HepG2 (cell line): Measurements from ENCODE around the gene PLEKHH3. TPM values are rescaled to one million over a fixed set of nuclear protein-coding genes. Genes with fewer than 3 reads are reported as not detected.
A peak's percentile ranks its signal among the peaks of the same experiment; 100 is the strongest.

Source experiments
- HIVEP1 ChIP-seq: sonication (generic); formaldehyde crosslinking; IDR thresholded peaks from 2 replicates; pipeline ENCODE4 v1.4.0; 2020; ENCODE audit warnings: mild to moderate bottlenecking, missing genetic modification reagents
- IKZF1 ChIP-seq: fragments of 450-650 bp; IDR thresholded peaks from 2 replicates; pipeline ENCODE4 v1.7.1; 2016
- MTA1 ChIP-seq: sonication (generic); formaldehyde crosslinking; IDR thresholded peaks from 2 replicates; pipeline ENCODE4 v1.4.0; 2020; ENCODE audit warnings: missing genetic modification reagents, mild to moderate bottlenecking, borderline replicate concordance
- PATZ1 ChIP-seq: sonication (generic); formaldehyde crosslinking; IDR thresholded peaks from 2 replicates; pipeline ENCODE4 v1.4.0; 2020; ENCODE audit warnings: missing genetic modification reagents
- POGK ChIP-seq: sonication (generic); formaldehyde crosslinking; conservative IDR thresholded peaks from 2 replicates; pipeline ENCODE4 v1.8.0; 2022; ENCODE audit warnings: mild to moderate bottlenecking, moderate library complexity, missing genetic modification reagents
- SOX13 ChIP-seq, 3 experiments: fragments of 450-650 bp in 1 of 3; sonication (generic) in 1 of 3; formaldehyde crosslinking in 1 of 3; IDR thresholded peaks in 2 of 3; conservative IDR thresholded peaks in 1 of 3; 2 replicates each; pipeline versions ENCODE4 v1.5.0 to v1.6.1; 2016 to 2020; ENCODE audit warnings: antibody characterized with exemption in 1 of 3, mild to moderate bottlenecking in 1 of 3, missing compliant biosample characterization in 1 of 3, missing genetic modification reagents in 1 of 3, moderate library complexity in 1 of 3
- ZNF318 ChIP-seq: sonication (generic); formaldehyde crosslinking; IDR thresholded peaks from 2 replicates; pipeline ENCODE4 v1.4.0; 2020; ENCODE audit warnings: mild to moderate bottlenecking, missing genetic modification reagents
- ZNF646 ChIP-seq: sonication (generic); formaldehyde crosslinking; IDR thresholded peaks from 2 replicates; pipeline ENCODE4 v1.9.0; 2021; ENCODE audit warnings: mild to moderate bottlenecking, missing genetic modification reagents
- polyA plus RNA-seq, 8 experiments: library from polyadenylated mRNA; depleted of rRNA in 3 of 8; stranded (reverse) in 7 of 8; unstranded in 1 of 8; fragments of >200 nt; fragmentation: Illumina TruSeq in 4 of 8; extraction: Trizol in 4 of 8; gene quantifications; 2 replicates each; pipeline versions ENCODE4 v1.2.1 to v1.2.3, GENCODE V29; 2011 to 2016; ENCODE audit warnings: low read depth in 4 of 8, missing spikeins in 1 of 8, mixed read lengths in 1 of 8; ENCODE audit not compliant: insufficient read depth in 1 of 8
- total RNA-seq, 5 experiments: library from RNA; depleted of rRNA; stranded (reverse); fragments of >200 nt; fragmentation: Illumina TruSeq; extraction: Trizol; gene quantifications; 2 replicates each; pipeline ENCODE4 v1.2.3, GENCODE V29; 2016; ENCODE audit warnings: low read depth in 1 of 5

The PLEKHH3 gene
- total and polyA plus RNA-seq, 2 of the 13 experiments (the other 11 are each of a cell fraction or from before 2014, with no cell fraction given): 6.0 to 19.9 TPM

GRCh38 chr17:42682722-42683403 is 6.1 kb upstream of the PLEKHH3 start (continued):
- TF ChIP-seq PATZ1 (CRISPR knock-in tag) (peak; percentile 4; the same call in 1 of the 2 replicates), ZNF318 (0 out of 2 replicates have a peak, but pooled peaks have one; percentile 70), IKZF1 (no peak), POGK (CRISPR knock-in tag) (no peak), HIVEP1 (CRISPR knock-in tag) (peak; percentile 74; the same call in 1 of the 2 replicates), ZNF646 (CRISPR knock-in tag) (no peak), MTA1 (no peak), SOX13 (IDR thresholded peaks at IDR 0.05) (no peak), SOX13 (CRISPR knock-in tag; conservative IDR thresholded peaks at IDR 0.05 in 1 of 2, IDR thresholded peaks at IDR 0.05 in 1 of 2) (no peak)
